ENCODE data around the gene SNAP25.

The SNAP25 gene

DNA sequence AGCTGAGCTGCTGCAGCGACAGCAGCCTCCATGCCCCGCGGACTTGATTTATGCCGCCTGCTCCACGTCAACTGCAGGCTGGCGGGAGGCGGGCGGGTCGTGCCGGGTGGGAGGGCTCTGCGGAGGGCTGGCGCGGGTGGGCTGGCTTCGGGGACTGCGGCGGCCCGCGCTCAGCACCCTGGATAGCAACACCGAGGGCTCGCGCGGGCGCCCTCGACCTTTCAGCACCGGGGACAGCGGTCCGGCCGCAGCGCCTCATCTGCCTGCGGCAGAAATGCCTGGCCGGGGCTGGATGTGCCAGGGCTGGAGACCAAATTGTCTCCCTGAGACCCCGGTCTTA is 792 bp downstream of the SNAP25 start (continued):
- TF ChIP-seq ZNF660 (tag by site-specific recombination; IDR thresholded peaks at IDR 0.05) (no peak), ZNF548 (tag by site-specific recombination; IDR thresholded peaks at IDR 0.05) (no peak), GLIS2 (tag by site-specific recombination; IDR thresholded peaks at IDR 0.05) (peak; percentile 66), GLI4 (tag by site-specific recombination; IDR thresholded peaks at IDR 0.05) (no peak), HOXA7 (CRISPR knock-in tag; IDR thresholded peaks at IDR 0.05; ENCODE audit: borderline replicate concordance) (peak; percentile 94), ZNF16 (tag by site-specific recombination; IDR thresholded peaks at IDR 0.05; ENCODE audit: low read depth) (no peak), ZSCAN30 (tag by site-specific recombination; IDR thresholded peaks at IDR 0.05) (peak; percentile 80; the same call in 1 of the 2 replicates), ZNF843 (tag by site-specific recombination; IDR thresholded peaks at IDR 0.05) (no peak), ZEB2 (tag by site-specific recombination; IDR thresholded peaks at IDR 0.05) (no peak), ZNF341 (tag by site-specific recombination; IDR thresholded peaks at IDR 0.05; ENCODE audit: low read depth) (peak; percentile 3), ZNF324 (tag by site-specific recombination; IDR thresholded peaks at IDR 0.05) (no peak), ZNF600 (tag by site-specific recombination; IDR thresholded peaks at IDR 0.05) (no peak), ZBTB48 (tag by site-specific recombination; IDR thresholded peaks at IDR 0.05) (no peak), EGR2 (tag by site-specific recombination; IDR thresholded peaks at IDR 0.05; ENCODE audit: low read depth) (peak; percentile 41; the same call in 1 of the 2 replicates), KLF9 (tag by site-specific recombination; IDR thresholded peaks at IDR 0.05; ENCODE audit: low read depth) (0 out of 2 replicates have a peak, but pooled peaks have one; percentile 18), SP3 (tag by site-specific recombination; IDR thresholded peaks at IDR 0.05) (peak; percentile 70), ZNF521 (tag by site-specific recombination; IDR thresholded peaks at IDR 0.05) (no peak), MEIS1 (CRISPR knock-in tag; IDR thresholded peaks at IDR 0.05; ENCODE audit: borderline replicate concordance) (peak; percentile 86; the same call in 1 of the 2 replicates), HOXD13 (CRISPR knock-in tag; IDR thresholded peaks at IDR 0.05; ENCODE audit: borderline replicate concordance) (peak; percentile 96), ZFHX2 (tag by site-specific recombination; conservative IDR thresholded peaks at IDR 0.05) (0 out of 2 replicates have a peak, but pooled peaks have one; percentile 39), ZNF211 (tag by site-specific recombination; IDR thresholded peaks at IDR 0.05; ENCODE audit: low read depth) (no peak), KLF16 (tag by site-specific recombination; IDR thresholded peaks at IDR 0.05) (no peak), ZNF629 (tag by site-specific recombination; IDR thresholded peaks at IDR 0.05) (peak; percentile 41; the same call in 1 of the 2 replicates), ZNF157 (tag by site-specific recombination; IDR thresholded peaks at IDR 0.05) (no peak), ZNF174 (tag by site-specific recombination; IDR thresholded peaks at IDR 0.05) (no peak), ZNF133 (tag by site-specific recombination; IDR thresholded peaks at IDR 0.05) (no peak)
- TF ChIP-seq, protein P1, sequence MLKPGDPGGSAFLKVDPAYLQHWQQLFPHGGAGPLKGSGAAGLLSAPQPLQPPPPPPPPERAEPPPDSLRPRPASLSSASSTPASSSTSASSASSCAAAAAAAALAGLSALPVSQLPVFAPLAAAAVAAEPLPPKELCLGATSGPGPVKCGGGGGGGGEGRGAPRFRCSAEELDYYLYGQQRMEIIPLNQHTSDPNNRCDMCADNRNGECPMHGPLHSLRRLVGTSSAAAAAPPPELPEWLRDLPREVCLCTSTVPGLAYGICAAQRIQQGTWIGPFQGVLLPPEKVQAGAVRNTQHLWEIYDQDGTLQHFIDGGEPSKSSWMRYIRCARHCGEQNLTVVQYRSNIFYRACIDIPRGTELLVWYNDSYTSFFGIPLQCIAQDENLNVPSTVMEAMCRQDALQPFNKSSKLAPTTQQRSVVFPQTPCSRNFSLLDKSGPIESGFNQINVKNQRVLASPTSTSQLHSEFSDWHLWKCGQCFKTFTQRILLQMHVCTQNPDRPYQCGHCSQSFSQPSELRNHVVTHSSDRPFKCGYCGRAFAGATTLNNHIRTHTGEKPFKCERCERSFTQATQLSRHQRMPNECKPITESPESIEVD (tag by site-specific recombination; IDR thresholded peaks at IDR 0.05), result no peak
- TF ChIP-seq, protein P2, sequence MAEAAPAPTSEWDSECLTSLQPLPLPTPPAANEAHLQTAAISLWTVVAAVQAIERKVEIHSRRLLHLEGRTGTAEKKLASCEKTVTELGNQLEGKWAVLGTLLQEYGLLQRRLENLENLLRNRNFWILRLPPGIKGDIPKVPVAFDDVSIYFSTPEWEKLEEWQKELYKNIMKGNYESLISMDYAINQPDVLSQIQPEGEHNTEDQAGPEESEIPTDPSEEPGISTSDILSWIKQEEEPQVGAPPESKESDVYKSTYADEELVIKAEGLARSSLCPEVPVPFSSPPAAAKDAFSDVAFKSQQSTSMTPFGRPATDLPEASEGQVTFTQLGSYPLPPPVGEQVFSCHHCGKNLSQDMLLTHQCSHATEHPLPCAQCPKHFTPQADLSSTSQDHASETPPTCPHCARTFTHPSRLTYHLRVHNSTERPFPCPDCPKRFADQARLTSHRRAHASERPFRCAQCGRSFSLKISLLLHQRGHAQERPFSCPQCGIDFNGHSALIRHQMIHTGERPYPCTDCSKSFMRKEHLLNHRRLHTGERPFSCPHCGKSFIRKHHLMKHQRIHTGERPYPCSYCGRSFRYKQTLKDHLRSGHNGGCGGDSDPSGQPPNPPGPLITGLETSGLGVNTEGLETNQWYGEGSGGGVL (tag by site-specific recombination; IDR thresholded peaks at IDR 0.05), result no peak
- TF ChIP-seq, protein P3, sequence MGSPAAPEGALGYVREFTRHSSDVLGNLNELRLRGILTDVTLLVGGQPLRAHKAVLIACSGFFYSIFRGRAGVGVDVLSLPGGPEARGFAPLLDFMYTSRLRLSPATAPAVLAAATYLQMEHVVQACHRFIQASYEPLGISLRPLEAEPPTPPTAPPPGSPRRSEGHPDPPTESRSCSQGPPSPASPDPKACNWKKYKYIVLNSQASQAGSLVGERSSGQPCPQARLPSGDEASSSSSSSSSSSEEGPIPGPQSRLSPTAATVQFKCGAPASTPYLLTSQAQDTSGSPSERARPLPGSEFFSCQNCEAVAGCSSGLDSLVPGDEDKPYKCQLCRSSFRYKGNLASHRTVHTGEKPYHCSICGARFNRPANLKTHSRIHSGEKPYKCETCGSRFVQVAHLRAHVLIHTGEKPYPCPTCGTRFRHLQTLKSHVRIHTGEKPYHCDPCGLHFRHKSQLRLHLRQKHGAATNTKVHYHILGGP (tag by site-specific recombination; IDR thresholded peaks at IDR 0.05), result no peak
- TF ChIP-seq, protein P4, sequence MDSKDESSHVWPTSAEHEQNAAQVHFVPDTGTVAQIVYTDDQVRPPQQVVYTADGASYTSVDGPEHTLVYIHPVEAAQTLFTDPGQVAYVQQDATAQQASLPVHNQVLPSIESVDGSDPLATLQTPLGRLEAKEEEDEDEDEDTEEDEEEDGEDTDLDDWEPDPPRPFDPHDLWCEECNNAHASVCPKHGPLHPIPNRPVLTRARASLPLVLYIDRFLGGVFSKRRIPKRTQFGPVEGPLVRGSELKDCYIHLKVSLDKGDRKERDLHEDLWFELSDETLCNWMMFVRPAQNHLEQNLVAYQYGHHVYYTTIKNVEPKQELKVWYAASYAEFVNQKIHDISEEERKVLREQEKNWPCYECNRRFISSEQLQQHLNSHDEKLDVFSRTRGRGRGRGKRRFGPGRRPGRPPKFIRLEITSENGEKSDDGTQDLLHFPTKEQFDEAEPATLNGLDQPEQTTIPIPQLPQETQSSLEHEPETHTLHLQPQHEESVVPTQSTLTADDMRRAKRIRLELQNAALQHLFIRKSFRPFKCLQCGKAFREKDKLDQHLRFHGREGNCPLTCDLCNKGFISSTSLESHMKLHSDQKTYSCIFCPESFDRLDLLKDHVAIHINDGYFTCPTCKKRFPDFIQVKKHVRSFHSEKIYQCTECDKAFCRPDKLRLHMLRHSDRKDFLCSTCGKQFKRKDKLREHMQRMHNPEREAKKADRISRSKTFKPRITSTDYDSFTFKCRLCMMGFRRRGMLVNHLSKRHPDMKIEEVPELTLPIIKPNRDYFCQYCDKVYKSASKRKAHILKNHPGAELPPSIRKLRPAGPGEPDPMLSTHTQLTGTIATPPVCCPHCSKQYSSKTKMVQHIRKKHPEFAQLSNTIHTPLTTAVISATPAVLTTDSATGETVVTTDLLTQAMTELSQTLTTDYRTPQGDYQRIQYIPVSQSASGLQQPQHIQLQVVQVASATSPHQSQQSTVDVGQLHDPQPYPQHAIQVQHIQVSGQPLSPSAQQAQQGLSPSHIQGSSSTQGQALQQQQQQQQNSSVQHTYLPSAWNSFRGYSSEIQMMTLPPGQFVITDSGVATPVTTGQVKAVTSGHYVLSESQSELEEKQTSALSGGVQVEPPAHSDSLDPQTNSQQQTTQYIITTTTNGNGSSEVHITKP (tag by site-specific recombination; IDR thresholded peaks at IDR 0.05), result no peak
- TF ChIP-seq, protein P5, sequence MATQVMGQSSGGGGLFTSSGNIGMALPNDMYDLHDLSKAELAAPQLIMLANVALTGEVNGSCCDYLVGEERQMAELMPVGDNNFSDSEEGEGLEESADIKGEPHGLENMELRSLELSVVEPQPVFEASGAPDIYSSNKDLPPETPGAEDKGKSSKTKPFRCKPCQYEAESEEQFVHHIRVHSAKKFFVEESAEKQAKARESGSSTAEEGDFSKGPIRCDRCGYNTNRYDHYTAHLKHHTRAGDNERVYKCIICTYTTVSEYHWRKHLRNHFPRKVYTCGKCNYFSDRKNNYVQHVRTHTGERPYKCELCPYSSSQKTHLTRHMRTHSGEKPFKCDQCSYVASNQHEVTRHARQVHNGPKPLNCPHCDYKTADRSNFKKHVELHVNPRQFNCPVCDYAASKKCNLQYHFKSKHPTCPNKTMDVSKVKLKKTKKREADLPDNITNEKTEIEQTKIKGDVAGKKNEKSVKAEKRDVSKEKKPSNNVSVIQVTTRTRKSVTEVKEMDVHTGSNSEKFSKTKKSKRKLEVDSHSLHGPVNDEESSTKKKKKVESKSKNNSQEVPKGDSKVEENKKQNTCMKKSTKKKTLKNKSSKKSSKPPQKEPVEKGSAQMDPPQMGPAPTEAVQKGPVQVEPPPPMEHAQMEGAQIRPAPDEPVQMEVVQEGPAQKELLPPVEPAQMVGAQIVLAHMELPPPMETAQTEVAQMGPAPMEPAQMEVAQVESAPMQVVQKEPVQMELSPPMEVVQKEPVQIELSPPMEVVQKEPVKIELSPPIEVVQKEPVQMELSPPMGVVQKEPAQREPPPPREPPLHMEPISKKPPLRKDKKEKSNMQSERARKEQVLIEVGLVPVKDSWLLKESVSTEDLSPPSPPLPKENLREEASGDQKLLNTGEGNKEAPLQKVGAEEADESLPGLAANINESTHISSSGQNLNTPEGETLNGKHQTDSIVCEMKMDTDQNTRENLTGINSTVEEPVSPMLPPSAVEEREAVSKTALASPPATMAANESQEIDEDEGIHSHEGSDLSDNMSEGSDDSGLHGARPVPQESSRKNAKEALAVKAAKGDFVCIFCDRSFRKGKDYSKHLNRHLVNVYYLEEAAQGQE (tag by site-specific recombination; IDR thresholded peaks at IDR 0.05), result peak; percentile 100
